Neural progenitor cell (in vitro differentiated cells): ENCODE data around the gene TMEM161B.

Source experiments
- EZH2 ChIP-seq: fragments of 200-600 bp; sonication (generic); IDR thresholded peaks from 2 replicates; pipeline ENCODE4 v1.6.1; 2017; ENCODE audit warnings: antibody characterized with exemption, mild to moderate bottlenecking, moderate library complexity
- TF ChIP-seq, protein P1 (sequence below): fragments of 200-600 bp; sonication (generic); IDR thresholded peaks from 2 replicates; pipeline ENCODE4 v1.5.1; 2017; ENCODE audit warnings: antibody characterized with exemption, mild to moderate bottlenecking

DNA sequence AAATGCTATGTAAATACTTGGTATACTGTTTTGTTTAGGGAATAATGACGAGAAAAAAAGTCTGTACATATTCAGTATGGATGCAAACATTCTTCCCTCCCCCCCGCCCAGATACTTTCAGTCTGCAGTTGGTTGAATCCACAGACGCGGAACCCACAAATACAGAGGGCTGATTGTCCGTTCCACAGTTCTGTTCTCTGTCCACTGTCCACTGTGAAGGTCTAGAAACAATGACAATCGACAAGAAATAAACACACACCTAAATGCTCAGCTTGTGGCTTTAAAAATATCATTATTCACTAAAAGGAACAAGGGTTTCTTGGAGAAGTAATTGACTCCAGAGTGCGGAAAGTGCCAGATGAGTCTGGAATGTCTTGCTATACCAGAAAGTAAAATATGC, 109.1 kb downstream of the TMEM161B start:
- TF ChIP-seq, protein P1, sequence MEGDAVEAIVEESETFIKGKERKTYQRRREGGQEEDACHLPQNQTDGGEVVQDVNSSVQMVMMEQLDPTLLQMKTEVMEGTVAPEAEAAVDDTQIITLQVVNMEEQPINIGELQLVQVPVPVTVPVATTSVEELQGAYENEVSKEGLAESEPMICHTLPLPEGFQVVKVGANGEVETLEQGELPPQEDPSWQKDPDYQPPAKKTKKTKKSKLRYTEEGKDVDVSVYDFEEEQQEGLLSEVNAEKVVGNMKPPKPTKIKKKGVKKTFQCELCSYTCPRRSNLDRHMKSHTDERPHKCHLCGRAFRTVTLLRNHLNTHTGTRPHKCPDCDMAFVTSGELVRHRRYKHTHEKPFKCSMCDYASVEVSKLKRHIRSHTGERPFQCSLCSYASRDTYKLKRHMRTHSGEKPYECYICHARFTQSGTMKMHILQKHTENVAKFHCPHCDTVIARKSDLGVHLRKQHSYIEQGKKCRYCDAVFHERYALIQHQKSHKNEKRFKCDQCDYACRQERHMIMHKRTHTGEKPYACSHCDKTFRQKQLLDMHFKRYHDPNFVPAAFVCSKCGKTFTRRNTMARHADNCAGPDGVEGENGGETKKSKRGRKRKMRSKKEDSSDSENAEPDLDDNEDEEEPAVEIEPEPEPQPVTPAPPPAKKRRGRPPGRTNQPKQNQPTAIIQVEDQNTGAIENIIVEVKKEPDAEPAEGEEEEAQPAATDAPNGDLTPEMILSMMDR = no peak
- TF ChIP-seq EZH2 = no peak
